Stimulated activated CD8-positive, alpha-beta memory T cell treated with anti-CD3 and anti-CD28 coated beads, Interleukin-15, amount 100 ng/mL, for 4 hours (primary cell): ENCODE data around the gene TFE3.
A peak's percentile ranks its signal among the peaks of the same experiment; 100 is the strongest.
"Not testable (repeated sequence)": the region's sequence is repeated elsewhere in the genome, so short reads cannot be mapped to it uniquely, and the experiment has no call there.

Source experiments
- DNase-seq, 2 donors: peaks; one replicate each; pipeline ENCODE4 v3.0.0-alpha.2; 2020; ENCODE audit warnings: low read depth in 2 of 2

TFE3 gene

DNA sequence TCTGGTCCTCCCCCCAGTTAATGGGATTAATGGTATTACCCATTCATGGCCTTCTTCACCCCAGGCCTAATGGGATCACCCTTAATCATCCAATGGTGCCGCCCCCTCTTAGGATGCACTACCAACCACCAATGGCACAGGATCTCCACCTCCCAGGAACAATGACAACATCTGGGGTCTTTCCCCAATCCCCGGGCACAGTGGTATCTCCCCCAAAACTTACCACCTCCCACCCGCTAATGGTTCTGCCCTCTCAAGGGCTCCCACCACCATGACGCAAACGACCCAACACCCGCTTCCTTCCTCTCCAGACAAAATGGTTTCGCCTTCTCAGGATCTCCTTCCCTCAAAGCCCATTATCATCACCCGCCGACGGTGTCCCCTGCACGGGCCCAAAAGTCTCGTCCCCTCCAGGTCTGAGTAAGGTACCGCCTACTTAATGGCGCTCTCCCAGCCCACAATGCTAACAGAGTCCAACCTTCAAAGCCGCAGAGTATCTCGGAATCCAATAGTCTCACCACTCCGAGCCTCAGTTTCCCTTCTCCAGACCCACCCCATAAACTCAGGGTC lies 41.6 kb downstream of the TFE3 start:
- peak; percentile 22 to 36 for DNase-seq

DNA sequence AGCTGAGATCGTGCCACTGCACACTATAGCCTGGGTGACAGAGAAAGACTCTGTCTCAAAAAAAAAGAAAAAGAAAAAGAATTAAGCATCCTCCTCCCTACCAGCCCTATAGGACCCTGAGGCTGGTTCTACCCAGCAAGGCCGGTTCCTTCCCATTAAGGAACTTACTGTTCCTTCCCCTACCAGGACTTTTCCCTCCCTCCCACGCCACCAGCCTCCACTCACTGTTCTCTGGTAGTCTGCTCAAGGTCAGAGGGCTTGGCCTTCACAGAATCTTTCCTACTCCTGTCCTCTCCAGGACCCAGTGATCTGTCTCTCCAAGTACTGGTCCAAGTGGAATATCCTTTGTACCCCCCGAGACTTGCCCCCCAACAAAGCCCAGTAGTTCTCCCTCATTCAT lies 42.5 kb downstream of the TFE3 start:
- no peak for DNase-seq

GRCh38 chrX:48999030-48999429 lies 44.1 kb downstream of the TFE3 start:
- no peak for DNase-seq

DNA sequence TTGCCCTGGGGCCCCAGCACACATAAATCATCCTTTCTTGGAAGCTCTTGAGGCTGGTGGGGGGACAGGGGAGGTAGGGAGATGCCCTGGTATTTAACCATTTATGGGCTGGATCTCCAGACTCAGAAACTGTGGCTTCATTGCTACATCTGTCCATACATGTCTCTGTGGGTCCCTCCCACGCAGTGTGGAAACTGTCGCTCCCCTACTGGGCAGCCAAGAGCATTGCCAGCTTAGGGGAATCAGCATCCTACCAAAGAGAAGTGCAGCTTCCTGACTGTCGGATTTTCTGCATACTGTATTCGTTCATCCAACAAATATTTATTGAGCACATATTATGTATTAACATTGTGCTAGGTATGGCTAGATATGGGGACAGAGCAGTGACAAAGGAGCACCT lies 44.8 kb downstream of the TFE3 start:
- no peak for DNase-seq

GRCh38 chrX:48997865-48998264 lies 45.3 kb downstream of the TFE3 start:
- DNase-seq, result no peak

DNA sequence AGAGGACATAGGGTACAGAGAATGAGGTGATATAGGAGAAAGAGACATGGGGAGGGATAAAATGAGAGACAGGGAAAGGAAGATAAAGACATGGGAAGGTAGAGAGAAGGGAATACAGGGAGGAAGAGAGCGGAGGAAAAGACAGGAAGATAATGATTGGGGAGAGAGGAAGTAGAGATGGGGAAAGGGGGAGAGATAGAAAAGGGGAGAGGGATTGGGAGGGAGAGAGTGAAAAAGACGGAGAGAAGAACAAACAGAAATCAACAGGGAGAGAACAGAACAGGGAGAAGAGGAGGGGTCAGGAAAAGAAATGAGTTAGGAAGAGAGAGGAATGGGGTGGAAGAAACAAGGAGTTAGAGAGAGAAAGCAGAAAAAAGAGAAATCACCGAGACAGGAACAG lies 45.7 kb downstream of the TFE3 start:
- DNase-seq, result no peak

GRCh38 chrX:48996969-48997368 lies 46.2 kb downstream of the TFE3 start:
- no peak for DNase-seq

- DNase-seq, result no peak
Observed at GRCh38 chrX:48992341-48992740, 50.8 kb downstream of the TFE3 start.

DNA sequence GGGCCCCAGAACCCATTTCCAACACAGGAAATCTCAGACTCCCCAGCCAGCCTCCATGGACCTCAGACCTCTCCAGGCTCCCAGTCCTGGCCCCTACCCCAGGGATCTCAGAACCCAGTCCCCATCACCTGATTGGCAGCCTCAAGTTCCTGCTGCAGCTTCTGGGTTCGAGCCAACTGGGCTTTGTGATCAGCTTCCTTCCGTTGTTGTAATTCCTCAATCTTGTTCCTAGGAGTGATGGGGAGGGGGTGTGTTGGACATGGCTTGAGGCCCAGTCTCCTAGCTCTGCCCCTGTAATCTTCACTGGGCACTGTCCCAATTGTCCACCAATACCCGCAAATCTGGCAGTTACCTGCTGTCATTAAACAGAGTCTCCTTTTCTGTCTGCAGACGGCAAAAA lies 53.7 kb downstream of the TFE3 start:
- no peak for DNase-seq

GRCh38 chrX:48983896-48984295 lies 59.3 kb downstream of the TFE3 start:
- no peak for DNase-seq

DNA sequence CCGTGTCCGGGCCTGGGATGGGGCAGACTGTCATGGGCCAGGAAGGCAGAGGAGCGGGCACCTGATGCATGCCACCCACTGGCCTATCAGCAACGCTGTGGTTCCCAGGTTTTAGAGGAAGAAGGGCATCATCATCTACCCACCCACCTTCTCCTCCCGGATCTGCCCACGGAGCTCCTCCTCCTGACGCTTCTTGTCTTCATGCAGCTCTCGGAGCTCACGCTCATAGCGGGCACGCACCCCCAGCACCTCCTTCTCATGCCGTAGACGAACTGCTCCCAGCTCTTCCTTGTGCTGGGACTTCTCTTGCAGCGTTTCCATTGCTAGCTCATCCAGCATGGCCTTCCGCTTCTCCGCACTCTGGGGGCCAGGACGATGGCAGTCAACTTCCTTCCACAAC lies 60.1 kb downstream of the TFE3 start:
- no peak for DNase-seq

- DNase-seq, result no peak
Observed at GRCh38 chrX:48981178-48981577, 62.0 kb downstream of the TFE3 start.

- DNase-seq, result not testable (repeated sequence)
Observed at GRCh38 chrX:48980341-48980740, 62.8 kb downstream of the TFE3 start.
